HG03066 (cell line): ENCODE data around the gene PEF1.

Experiments
- ATAC-seq: cut with Tn5 transposase; IDR thresholded peaks from one replicate; pipeline ENCODE4 v1.9.1; 2021; ENCODE audit warnings: low read depth; ENCODE audit not compliant: unreplicated experiment

PEF1 gene

GRCh38 chr1:31655756-31656155 is 11.1 kb upstream of the PEF1 start:
- no peak for ATAC-seq

- ATAC-seq, result no peak
Observed at GRCh38 chr1:31655104-31655503, 10.4 kb upstream of the PEF1 start.

GRCh38 chr1:31654474-31654776 is 9.7 kb upstream of the PEF1 start:
- ATAC-seq, result no peak

GRCh38 chr1:31653717-31654473 is 9.2 kb upstream of the PEF1 start:
- no peak for ATAC-seq

GRCh38 chr1:31652891-31653499 is 8.3 kb upstream of the PEF1 start:
- ATAC-seq, result no peak

- ATAC-seq, result no peak
Observed at GRCh38 chr1:31651766-31652165, 7.1 kb upstream of the PEF1 start.

GRCh38 chr1:31651089-31651420 is 6.4 kb upstream of the PEF1 start:
- ATAC-seq, result no peak

- no peak for ATAC-seq
Observed at GRCh38 chr1:31650161-31651088, 5.7 kb upstream of the PEF1 start.

- ATAC-seq, result no peak
Observed at GRCh38 chr1:31648641-31649357, 4.1 kb upstream of the PEF1 start.

- ATAC-seq, result no peak
Observed at GRCh38 chr1:31648190-31648589, 3.5 kb upstream of the PEF1 start.

GRCh38 chr1:31647106-31647505 is 2.4 kb upstream of the PEF1 start:
- ATAC-seq, result no peak

- no peak for ATAC-seq
Observed at GRCh38 chr1:31646259-31646960, 1.7 kb upstream of the PEF1 start.

- no peak for ATAC-seq
Observed at GRCh38 chr1:31645274-31645568, 545 bp upstream of the PEF1 start.

GRCh38 chr1:31643976-31644559 is 608 bp downstream of the PEF1 start:
- no peak for ATAC-seq

- no peak for ATAC-seq
Observed at GRCh38 chr1:31642897-31643296, 1.8 kb downstream of the PEF1 start.

- ATAC-seq, result no peak
Observed at GRCh38 chr1:31642366-31642765, 2.3 kb downstream of the PEF1 start.

GRCh38 chr1:31640964-31641363 is 3.7 kb downstream of the PEF1 start:
- ATAC-seq, result no peak

GRCh38 chr1:31640179-31640578 is 4.5 kb downstream of the PEF1 start:
- no peak for ATAC-seq

- ATAC-seq, result no peak
Observed at GRCh38 chr1:31639543-31639942, 5.1 kb downstream of the PEF1 start.
